ENCODE results near the gene SNX18.

The SNX18 gene

GRCh38 chr5:54590824-54591223 is 73.3 kb downstream of the SNX18 start:
- no peaks in the 10 kb centered on the region for H3K36me3 ChIP-seq (ENCODE audit: low read depth)
- H3K4me1 ChIP-seq (ENCODE audit: insufficient read depth, poor library complexity, severe bottlenecking) = no peaks in the 10 kb centered on the region
- TF ChIP-seq CTCF (IDR thresholded peaks at IDR 0.05; ENCODE audit: poor library complexity, severe bottlenecking) = no peak
- H3K9me3 ChIP-seq (ENCODE audit: severe bottlenecking) = no peaks in the 10 kb centered on the region
- ATAC-seq (ENCODE audit: low read depth) = no peak
- H3K27me3 ChIP-seq (ENCODE audit: insufficient read depth, poor library complexity, severe bottlenecking) = no peaks in the 10 kb centered on the region
- no peak overlapping the region for H3K4me3 ChIP-seq (ENCODE audit: severe bottlenecking)
- no peak overlapping the region for H3K27ac ChIP-seq (ENCODE audit: poor library complexity, severe bottlenecking)
- DNase-seq (ENCODE audit: low spot score) = no peak

- H3K4me1 ChIP-seq (ENCODE audit: insufficient read depth, poor library complexity, severe bottlenecking) = no peaks in the 10 kb centered on the region
- H3K9me3 ChIP-seq (ENCODE audit: severe bottlenecking) = no peaks in the 10 kb centered on the region
- TF ChIP-seq CTCF (IDR thresholded peaks at IDR 0.05; ENCODE audit: poor library complexity, severe bottlenecking) = no peak
- ATAC-seq (ENCODE audit: low read depth) (no peak), DNase-seq (ENCODE audit: low spot score) (no peak)
- no peak overlapping the region for H3K27ac ChIP-seq (ENCODE audit: poor library complexity, severe bottlenecking)
- no peaks in the 10 kb centered on the region for H3K27me3 ChIP-seq (ENCODE audit: insufficient read depth, poor library complexity, severe bottlenecking)
- H3K36me3 ChIP-seq (ENCODE audit: low read depth) = no peaks in the 10 kb centered on the region
- no peak overlapping the region for H3K4me3 ChIP-seq (ENCODE audit: severe bottlenecking)
These were observed 76.2 kb downstream of the SNX18 start for GRCh38 chr5:54593779-54594178.

GRCh38 chr5:54594181-54594580 is 76.6 kb downstream of the SNX18 start:
- H3K4me3 ChIP-seq (ENCODE audit: severe bottlenecking) = no peak overlapping the region
- H3K27ac ChIP-seq (ENCODE audit: poor library complexity, severe bottlenecking) = no peak overlapping the region
- TF ChIP-seq CTCF (IDR thresholded peaks at IDR 0.05; ENCODE audit: poor library complexity, severe bottlenecking) = no peak
- ATAC-seq (ENCODE audit: low read depth) (no peak), DNase-seq (ENCODE audit: low spot score) (no peak)
- H3K36me3 ChIP-seq (ENCODE audit: low read depth) = no peaks in the 10 kb centered on the region
- no peaks in the 10 kb centered on the region for H3K4me1 ChIP-seq (ENCODE audit: insufficient read depth, poor library complexity, severe bottlenecking)
- no peaks in the 10 kb centered on the region for H3K9me3 ChIP-seq (ENCODE audit: severe bottlenecking)
- H3K27me3 ChIP-seq (ENCODE audit: insufficient read depth, poor library complexity, severe bottlenecking) = no peaks in the 10 kb centered on the region

GRCh38 chr5:54595721-54596120 is 78.2 kb downstream of the SNX18 start:
- no peak for DNase-seq (ENCODE audit: low spot score)
- Histone ChIP-seq H3K9me3 (ENCODE audit: severe bottlenecking) (no peaks in the 10 kb centered on the region), H3K27ac (ENCODE audit: poor library complexity, severe bottlenecking) (no peak overlapping the region), H3K4me1 (ENCODE audit: insufficient read depth, poor library complexity, severe bottlenecking) (no peaks in the 10 kb centered on the region), H3K36me3 (ENCODE audit: low read depth) (no peaks in the 10 kb centered on the region), H3K27me3 (ENCODE audit: insufficient read depth, poor library complexity, severe bottlenecking) (no peaks in the 10 kb centered on the region), H3K4me3 (ENCODE audit: severe bottlenecking) (no peak overlapping the region)
- no peak for ATAC-seq (ENCODE audit: low read depth)
- TF ChIP-seq CTCF (IDR thresholded peaks at IDR 0.05; ENCODE audit: poor library complexity, severe bottlenecking) = no peak

Measured in RWPE2 (cell line).